ENCODE results near the gene MAPKAPK3. TPM values are rescaled to one million over a fixed set of nuclear protein-coding genes. Genes with fewer than 3 reads are reported as not detected.

The MAPKAPK3 gene
- total RNA-seq, 1 donor from 2014 or later, result 23.7 TPM

DNA sequence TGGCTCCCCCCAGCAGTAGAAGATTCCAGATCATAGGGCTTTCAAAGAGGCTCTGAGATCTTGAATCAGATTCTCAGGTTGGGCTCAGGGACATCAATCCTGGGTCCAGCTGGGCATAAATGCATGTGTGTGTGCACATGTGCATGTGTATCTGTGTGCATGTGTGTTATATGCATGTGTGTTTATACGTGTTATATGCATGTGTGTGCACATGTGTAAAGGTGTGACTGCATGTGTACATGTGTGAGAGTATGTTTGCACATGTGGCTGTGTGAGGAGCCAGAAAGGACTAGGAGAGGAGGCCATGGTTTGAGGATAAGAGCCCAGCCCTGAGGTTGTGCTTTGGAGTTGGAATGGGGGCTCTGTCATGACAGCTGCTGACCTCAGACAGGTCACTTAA, 1.8 kb upstream of the MAPKAPK3 start:
- no peaks in the 10 kb centered on the region for H3K27me3 ChIP-seq
- H3K4me1 ChIP-seq, result peaks cover 3 to 31% of the 10 kb centered on the region in 2 donors
- no peaks in the 10 kb centered on the region for H3K9me3 ChIP-seq
- intact Hi-C loops (cut with DNase I), result loop anchor here (10.0 kb wide), 2 partner anchors 100 to 1350 kb away; partner anchors contain the start of gene PCBP4
- H3K4me3 ChIP-seq, result no peak overlapping the region
- no peaks in the 10 kb centered on the region for H3K36me3 ChIP-seq
- TF ChIP-seq, protein P1, sequence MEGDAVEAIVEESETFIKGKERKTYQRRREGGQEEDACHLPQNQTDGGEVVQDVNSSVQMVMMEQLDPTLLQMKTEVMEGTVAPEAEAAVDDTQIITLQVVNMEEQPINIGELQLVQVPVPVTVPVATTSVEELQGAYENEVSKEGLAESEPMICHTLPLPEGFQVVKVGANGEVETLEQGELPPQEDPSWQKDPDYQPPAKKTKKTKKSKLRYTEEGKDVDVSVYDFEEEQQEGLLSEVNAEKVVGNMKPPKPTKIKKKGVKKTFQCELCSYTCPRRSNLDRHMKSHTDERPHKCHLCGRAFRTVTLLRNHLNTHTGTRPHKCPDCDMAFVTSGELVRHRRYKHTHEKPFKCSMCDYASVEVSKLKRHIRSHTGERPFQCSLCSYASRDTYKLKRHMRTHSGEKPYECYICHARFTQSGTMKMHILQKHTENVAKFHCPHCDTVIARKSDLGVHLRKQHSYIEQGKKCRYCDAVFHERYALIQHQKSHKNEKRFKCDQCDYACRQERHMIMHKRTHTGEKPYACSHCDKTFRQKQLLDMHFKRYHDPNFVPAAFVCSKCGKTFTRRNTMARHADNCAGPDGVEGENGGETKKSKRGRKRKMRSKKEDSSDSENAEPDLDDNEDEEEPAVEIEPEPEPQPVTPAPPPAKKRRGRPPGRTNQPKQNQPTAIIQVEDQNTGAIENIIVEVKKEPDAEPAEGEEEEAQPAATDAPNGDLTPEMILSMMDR (IDR thresholded peaks at IDR 0.05), result no peak
- no peak overlapping the region for H3K27ac ChIP-seq
- no peak for DNase-seq (ENCODE audit: low spot score in 2 of 2)

DNA sequence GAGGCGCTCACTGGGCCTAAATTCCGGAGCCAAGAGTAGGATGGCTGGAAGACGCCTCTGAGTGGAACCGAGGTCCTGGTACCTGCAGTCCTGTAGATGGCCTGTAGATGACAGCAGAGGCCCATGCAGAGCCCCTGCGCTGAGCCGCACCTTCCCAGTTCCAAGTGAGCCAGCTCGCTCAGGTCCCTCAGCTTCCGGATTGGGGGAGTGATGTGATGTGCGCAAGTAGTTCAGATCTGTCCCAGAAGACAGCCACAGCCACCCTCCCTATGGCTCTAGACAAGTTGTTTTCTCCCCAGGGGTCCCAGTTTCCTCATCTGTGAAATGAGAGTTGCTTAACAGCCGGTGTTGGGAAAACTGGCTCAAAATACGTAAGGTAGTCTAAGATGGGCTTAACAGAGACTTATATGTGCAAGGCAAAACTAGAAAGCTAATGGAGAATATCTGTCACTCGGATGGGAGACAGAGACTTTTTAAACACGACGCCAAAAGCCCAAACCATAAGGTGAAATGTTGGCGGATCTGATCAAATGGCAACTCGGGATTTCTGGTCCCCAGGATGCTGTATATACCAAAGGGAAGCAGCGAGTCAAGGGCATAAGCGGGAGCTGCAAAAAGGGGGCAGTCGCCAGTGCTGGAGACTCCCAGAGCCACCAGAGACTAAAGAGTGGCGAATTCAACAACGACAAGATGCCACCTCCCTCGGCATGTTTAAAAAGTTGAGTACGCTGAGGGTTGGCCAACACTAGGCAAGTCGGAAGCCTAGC, 765 bp upstream of the MAPKAPK3 start:
- H3K36me3 ChIP-seq, result no peaks in the 10 kb centered on the region
- TF ChIP-seq, protein P1 (IDR thresholded peaks at IDR 0.05), result peak; percentile 98 to 99 (median 99)
- intact Hi-C loops (cut with DNase I), result loop anchor here (1.0 to 10.0 kb wide), 8 partner anchors 15 to 1349 kb away; partner anchors contain the start of genes DOCK3, PCBP4 and RBM15B
- peak overlapping the region; percentile 93 to 99 for H3K4me3 ChIP-seq
- H3K27me3 ChIP-seq, result no peaks in the 10 kb centered on the region
- H3K27ac ChIP-seq, result peak overlapping the region; percentile 78 to 90
- H3K9me3 ChIP-seq, result no peaks in the 10 kb centered on the region
- peaks cover 0 to 25% of the 10 kb centered on the region in 2 donors for H3K4me1 ChIP-seq
- DNase-seq (ENCODE audit: low spot score in 2 of 2), result peak in 1 of 2 donors; percentile 92

DNA sequence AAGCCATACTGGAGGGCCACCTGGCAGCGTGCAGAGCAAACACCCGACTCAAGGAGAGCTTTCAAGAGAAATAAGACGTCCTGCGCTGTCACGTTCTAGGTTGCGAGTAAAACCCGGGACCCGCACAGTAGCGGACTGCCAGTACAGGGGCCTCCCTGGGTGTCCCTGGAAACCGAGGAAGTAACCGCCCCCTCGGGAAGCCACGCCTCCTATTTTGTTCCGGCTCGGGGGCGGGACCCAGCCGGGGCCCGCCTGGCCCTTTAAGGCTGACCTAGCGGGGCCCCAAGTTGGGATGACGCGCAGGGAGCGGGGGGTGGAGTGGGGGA, 218 bp upstream of the MAPKAPK3 start:
- no peaks in the 10 kb centered on the region for H3K27me3 ChIP-seq
- peaks cover 0 to 25% of the 10 kb centered on the region in 2 donors for H3K4me1 ChIP-seq
- intact Hi-C loops (cut with DNase I), result loop anchor here (1.0 to 10.0 kb wide), 8 partner anchors 16 to 1348 kb away; partner anchors contain the start of genes DOCK3, PCBP4 and RBM15B
- peak; percentile 74 to 97 for DNase-seq (ENCODE audit: low spot score in 2 of 2)
- H3K27ac ChIP-seq, result peak overlapping the region; percentile 78 to 90
- no peaks in the 10 kb centered on the region for H3K36me3 ChIP-seq
- TF ChIP-seq, protein P1 (IDR thresholded peaks at IDR 0.05), result no peak
- peak overlapping the region; percentile 93 to 99 for H3K4me3 ChIP-seq
- no peaks in the 10 kb centered on the region for H3K9me3 ChIP-seq

DNA sequence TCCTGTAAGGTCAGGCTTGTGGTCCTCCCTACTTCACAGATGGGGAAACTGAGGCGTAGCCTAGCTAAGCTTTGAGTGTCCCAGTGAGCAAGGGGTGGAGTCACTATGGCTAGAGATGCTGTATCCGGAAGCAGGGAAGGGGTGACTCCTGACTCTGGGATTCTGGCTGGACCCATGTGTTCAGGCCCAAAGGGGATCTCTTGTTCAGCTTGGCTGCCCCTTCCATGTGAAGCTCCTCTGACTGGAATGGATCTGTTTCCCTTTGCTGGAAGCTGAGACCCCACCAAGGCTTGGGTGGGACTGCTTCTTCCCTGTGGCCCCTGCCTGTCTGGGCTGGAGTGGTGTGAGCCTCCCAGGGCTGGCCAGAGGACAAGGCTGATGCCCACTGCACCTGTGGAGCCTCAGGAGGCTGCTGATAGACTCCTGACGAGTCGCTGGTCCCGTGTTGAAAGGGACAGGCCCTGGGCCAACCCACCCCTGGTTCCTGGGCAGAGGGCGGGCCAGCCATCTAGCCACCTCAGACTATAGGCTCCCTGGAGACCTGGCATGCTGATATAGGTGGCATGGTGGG, 1.0 kb downstream of the MAPKAPK3 start:
- peak overlapping the region; percentile 78 to 90 for H3K27ac ChIP-seq
- TF ChIP-seq, protein P1 (IDR thresholded peaks at IDR 0.05), result no peak
- no peak for DNase-seq (ENCODE audit: low spot score in 2 of 2)
- no peaks in the 10 kb centered on the region for H3K27me3 ChIP-seq
- peaks cover 0 to 25% of the 10 kb centered on the region in 2 donors for H3K4me1 ChIP-seq
- intact Hi-C loops (cut with DNase I), result loop anchor here (2.0 to 10.0 kb wide), 6 partner anchors 17 to 1347 kb away; partner anchors contain the start of genes DOCK3 and PCBP4
- H3K9me3 ChIP-seq, result no peaks in the 10 kb centered on the region
- H3K4me3 ChIP-seq, result peak overlapping the region; percentile 93 to 99
- H3K36me3 ChIP-seq, result no peaks in the 10 kb centered on the region

DNA sequence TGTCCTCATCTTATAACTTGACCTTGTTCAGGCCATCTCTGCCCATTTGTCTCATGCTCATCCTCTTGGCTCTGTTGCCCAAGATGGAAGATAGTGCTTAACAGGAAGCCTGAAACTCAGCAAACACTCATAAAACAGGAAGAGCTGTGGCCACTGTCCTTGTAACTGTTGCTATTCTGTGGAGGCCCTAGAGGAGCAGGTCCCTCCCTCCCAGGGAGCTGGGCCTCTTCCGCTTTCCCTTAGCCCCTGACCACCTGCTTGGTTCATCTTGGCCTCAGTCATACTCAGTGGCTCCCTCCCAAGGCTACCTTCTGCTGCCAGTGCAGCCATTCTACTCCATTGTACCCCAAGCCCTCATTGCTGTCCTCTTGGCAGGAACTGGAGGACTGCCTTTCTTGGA, 3.5 kb downstream of the MAPKAPK3 start:
- Histone ChIP-seq H3K27me3 (no peaks in the 10 kb centered on the region), H3K4me1 (peaks cover 0 to 25% of the 10 kb centered on the region in 2 donors), H3K36me3 (no peaks in the 10 kb centered on the region), H3K4me3 (no peak overlapping the region), H3K9me3 (no peaks in the 10 kb centered on the region), H3K27ac (peak overlapping the region in 1 of 2 donors; percentile 14)
- no peak for DNase-seq (ENCODE audit: low spot score in 2 of 2)
- TF ChIP-seq, protein P1 (IDR thresholded peaks at IDR 0.05), result no peak
- intact Hi-C loops (cut with DNase I), result no loop called here
